NCI-H226 (cell line): Measurements from ENCODE around the gene SYNPR.

Experiments used
- DNase-seq: peaks from one replicate; pipeline ENCODE4 v3.0.0-alpha.2; 2015

The SYNPR gene

DNA sequence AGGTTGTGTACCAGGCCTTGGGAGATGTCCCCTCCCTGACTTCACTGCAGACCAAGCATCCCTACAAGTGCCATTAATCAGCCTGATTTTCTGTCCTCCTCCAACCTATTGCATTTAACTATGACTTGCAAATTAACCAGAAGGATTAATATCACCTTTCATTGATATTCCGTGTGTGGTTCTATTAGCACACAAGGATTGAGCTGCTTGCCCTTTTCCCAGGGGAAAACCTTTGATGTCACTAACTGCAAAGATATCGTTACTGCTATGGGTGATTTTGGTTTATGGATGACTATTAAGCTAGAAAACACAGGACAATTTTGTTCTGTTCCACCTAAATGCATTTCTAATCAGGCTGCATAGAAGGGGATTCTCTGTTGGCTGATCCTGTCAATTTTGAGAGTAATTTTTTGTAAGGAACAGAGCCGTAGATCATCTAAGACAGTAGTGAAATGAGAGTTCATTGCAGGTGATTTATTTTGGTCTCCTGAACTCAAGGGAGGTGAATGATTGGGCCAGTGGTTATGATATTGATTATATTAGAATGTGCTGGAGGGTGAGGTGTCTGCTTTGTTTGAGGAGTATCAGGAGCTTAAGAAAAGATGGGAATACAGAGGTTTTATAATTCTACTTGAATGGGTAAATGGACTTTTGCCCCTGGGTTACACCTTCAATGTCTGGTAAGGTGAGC lies 196.9 kb downstream of the SYNPR start:
- no peak for DNase-seq

- DNase-seq: no peak
Measured at GRCh38 chr3:63477494-63478129, 199.5 kb downstream of the SYNPR start.

- no peak for DNase-seq
Measured at GRCh38 chr3:63478990-63479660, 201.0 kb downstream of the SYNPR start.

- DNase-seq: no peak
Measured at GRCh38 chr3:63479661-63480035, 201.5 kb downstream of the SYNPR start.

DNA sequence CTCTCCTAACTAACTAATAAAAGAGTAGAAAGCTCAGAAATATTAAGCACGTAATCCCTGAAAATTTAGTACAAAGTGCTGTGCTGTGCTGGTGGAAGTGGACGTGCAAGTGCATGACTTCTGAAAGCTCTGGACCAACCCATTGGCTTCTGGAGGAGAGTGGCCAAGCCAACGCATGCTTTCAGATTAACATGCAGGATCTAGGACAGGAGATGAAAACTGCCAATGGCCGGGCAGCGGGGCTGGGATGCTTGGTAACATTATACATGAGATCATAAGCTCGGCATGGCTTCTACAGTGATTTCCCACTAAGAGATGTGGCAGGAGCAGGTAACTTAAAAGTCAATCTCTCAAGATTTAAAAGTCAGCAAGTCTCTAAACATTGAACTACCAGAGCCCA lies 203.5 kb downstream of the SYNPR start:
- no peak for DNase-seq

DNA sequence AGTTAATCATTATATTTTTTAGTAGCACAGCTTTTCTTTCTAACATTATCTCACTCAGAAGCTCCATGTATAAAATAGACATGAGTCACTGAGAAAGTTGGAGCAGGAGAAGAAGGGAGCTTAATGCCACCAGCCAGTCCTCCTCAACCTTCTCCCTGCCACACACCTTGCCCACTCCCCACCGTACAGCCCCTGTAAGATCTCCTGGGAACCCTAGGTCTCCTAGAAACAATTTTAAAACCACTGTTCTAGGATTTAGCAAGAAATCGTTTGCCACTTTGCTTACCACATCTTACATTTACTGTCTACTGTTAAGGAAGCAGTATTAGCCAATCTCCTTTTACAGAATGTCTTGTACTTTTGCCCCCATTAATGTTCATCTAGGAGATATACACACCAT lies 204.2 kb downstream of the SYNPR start:
- no peak for DNase-seq

DNA sequence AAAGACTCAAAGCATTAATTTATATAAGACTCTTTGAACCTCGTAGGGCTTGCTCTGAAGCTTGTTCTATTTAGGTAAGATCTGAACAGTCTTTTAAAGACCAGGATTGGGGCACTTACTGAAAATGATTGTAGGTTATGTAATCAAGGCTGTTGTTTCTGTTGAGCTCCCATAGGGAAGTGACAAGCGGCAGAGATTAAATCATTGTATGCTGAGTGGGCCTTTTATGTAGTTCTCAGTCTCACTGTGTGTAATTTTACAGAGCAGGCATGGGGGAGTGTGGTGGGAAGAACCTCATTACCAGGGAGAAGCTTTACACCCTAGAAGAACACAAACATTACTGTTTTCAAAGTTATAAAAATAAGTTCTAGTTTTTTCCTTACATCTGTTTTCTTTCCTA lies 214.4 kb downstream of the SYNPR start:
- no peak for DNase-seq

GRCh38 chr3:63493101-63493500 lies 215.0 kb downstream of the SYNPR start:
- DNase-seq: no peak

DNA sequence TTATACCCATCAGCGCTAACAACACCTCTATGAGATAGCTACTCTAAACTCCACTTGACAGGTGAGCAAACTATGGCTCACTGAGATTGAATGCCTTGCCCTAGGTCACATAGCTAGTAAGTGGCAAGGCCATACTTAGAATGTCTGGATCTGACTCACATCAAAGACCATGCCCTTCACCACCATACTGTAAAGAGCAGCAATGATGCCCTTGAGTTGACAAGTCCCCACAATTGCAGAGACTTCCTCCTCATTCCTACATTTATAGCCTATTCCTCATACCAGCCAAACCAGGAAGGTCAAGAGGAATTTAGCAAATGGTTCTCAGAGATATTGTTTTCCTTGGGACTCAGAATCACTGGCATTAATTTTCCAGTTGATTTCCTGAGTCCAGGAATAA lies 216.5 kb downstream of the SYNPR start:
- no peak for DNase-seq

GRCh38 chr3:63497641-63498040 lies 219.5 kb downstream of the SYNPR start:
- no peak for DNase-seq

DNA sequence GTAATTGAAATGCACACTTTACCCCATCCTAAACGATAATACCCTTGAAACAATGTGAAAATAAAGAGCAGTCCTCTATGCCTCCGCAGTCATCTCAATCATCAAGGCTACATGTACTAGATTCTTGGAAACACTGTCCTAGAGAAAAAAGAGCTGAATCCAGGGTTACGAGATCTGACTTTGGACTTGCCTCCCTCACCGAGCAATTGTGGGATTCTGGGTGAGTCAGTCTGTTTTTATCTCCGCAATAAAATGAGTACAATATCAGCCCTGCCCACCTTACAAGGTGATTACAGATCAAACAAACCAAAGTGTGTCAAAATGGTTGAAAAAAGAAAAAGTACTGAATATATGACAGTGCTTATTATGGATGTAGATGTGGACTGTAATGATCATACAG lies 222.1 kb downstream of the SYNPR start:
- DNase-seq: no peak

GRCh38 chr3:63508305-63508704 lies 230.2 kb downstream of the SYNPR start:
- no peak for DNase-seq

DNA sequence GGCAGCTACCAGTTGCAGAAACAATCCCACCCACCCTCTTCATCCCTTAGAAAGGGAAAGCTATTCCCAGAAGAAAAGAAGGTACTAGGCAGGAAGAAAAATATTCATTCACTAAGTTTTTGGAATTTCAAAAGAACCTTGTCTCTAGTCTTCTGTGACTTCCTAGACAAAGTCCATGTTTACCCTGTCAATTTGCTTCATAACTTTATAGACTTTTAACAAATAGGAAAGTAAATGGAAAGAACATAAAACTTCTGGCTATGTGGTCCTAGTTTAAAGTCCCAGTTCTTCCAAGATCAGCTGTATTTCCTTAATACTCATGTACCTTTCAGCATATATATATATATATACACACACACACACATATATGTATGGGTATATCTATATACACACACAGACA lies 230.7 kb downstream of the SYNPR start:
- DNase-seq: no peak

DNA sequence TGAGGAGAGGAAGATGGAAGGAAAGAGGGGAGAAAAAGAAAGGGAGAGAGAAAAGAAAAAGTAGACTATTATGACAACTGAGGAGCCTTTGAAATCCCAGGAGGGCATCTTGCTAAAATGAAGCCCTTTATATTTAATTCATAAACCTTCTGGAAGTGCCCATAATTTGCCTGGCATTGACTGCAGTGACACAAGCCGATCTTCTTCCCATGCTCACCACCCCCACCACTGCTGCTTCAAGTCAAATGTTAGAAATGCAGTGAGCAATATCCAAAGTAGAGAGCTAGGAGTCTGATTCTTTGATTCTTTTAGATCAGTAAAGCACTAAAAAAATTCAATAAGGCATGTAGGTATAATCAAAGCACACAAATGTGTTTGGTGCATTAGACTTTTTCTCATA lies 235.7 kb downstream of the SYNPR start:
- DNase-seq: no peak

GRCh38 chr3:63514678-63515077 lies 236.6 kb downstream of the SYNPR start:
- DNase-seq: no peak

GRCh38 chr3:63519426-63519825 lies 241.3 kb downstream of the SYNPR start:
- peak; percentile 9 for DNase-seq

DNA sequence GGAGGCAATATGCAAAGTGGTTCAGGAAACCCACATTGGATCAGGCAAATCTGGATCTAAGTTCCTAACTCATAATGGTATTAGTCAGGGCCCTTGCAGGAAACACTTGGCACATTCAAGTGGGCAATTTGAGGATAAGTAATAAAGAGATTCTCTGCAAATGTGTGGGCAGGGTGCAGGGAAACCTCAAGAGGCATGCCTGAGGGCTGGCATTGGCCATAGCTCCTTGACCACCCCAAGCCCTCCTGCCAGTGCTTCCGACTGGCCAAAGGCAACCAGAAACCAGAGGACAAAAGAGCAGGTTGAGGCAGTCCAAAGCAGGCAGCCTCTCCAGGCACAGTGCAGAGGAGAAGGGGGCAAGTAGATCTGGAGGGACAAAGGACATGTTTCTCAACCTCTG lies 243.5 kb downstream of the SYNPR start:
- no peak for DNase-seq

DNA sequence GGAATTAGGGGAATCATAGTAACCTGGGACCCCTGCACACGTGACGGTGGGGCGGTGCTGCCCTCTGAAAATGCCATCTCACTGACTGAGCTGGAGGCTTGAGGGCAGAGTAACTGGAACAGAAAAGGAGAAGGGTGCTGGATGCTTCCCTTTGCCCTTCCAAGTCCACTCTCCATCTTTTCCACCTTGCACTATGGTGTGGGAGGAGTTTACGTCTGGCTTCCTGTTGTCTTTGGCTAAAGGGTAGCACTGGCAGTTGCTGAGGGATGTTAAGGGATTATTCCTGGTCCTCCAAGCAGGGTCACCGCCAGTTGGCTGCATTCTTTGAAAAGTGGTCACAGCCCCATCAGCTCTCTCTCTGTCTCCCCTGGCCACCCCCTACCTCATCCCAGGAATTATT lies 245.0 kb downstream of the SYNPR start:
- DNase-seq: no peak

- DNase-seq: no peak
Measured at GRCh38 chr3:63528325-63529000, 250.4 kb downstream of the SYNPR start.

GRCh38 chr3:63532521-63532920 lies 254.4 kb downstream of the SYNPR start:
- no peak for DNase-seq

- no peak for DNase-seq
Measured at GRCh38 chr3:63538919-63539318, 260.8 kb downstream of the SYNPR start.

DNA sequence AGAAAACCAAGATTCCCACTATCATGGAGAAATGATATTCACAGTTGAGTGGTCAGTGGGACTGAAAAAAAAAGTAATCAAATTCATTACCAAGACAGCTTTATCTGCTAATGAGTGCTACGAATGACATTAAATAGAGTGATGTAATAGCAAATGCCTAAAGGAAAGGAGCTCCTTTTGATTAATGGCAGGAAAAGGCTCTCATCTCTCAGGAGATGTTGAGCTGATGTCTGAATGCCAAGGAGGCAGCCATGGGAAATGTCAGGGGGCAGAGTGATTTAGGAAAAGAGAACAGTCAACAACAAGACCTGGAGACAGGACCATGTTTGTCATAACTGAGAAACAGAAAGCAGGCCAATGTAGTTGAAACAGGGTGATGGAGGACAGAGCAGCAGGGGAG lies 277.7 kb downstream of the SYNPR start:
- no peak for DNase-seq

- no peak for DNase-seq
Measured at GRCh38 chr3:63556401-63556800, 278.3 kb downstream of the SYNPR start.

DNA sequence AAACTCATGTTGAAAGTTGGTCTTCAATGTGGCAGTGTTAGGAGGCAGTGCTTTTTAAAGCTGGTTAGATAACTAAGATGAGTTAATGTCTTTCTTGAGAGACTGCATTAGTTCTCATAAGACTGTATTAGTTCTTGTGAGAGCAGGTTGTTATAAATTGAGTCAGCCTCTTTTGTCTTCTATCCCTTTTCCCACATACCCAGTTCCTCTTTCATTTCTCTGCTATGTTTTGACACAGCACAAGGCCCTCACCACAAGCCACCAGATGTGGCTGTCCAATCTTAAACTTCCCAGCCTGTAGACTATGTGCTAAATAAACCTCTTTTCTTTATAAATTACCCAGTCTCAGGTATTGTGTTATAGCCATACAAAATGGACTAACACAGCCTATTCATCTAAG lies 279.8 kb downstream of the SYNPR start:
- no peak for DNase-seq
